ENCODE data around the gene FBXL20. TPM values are rescaled to one million over a fixed set of nuclear protein-coding genes. Genes with fewer than 3 reads are reported as not detected.

Gene FBXL20
- total and polyA plus RNA-seq, 9 of the 15 experiments (the other 6 are each of a cell fraction or from before 2014, with no cell fraction given): 1.8 to 15.1 (median 5.6) TPM

- no peaks in the 10 kb centered on the region for H3K9me1 ChIP-seq (ENCODE audit: control insufficient read depth, insufficient read depth, low read length)
- intact Hi-C loops (cut with micrococcal nuclease) (no loop called here), in situ Hi-C loops (cut with MboI) (no loop called here)
- POLR2A ChIA-PET: interaction anchor here (1.0 kb wide), 1 partner anchor 20 kb away, joined by 3 read pairs; no protein-coding TSS in a partner anchor
- DNase-seq (ENCODE audit: extremely low read depth in 1 of 4, low spot score in 3 of 4) (no peak), FAIRE-seq (no peak), ATAC-seq (no peak)
- H3K79me2 ChIP-seq (ENCODE audit: control insufficient read depth, insufficient read depth, low read length): no peaks in the 10 kb centered on the region
- CTCF ChIA-PET (ENCODE audit: low intra/inter-chr PET ratio): no interaction called here
- H3K9me3 ChIP-seq (replicated peaks; ENCODE audit: control insufficient read depth, insufficient read depth, low read depth, low read length): no peaks in the 10 kb centered on the region
- no peak overlapping the region; a peak in 1 of 4 replicates for H3K9ac ChIP-seq (ENCODE audit: insufficient read depth in 1 of 2, low read depth in 2 of 2, low read length in 2 of 2)
- peaks cover 0 to 24% of the 10 kb centered on the region in 2 experiments; a peak in 3 of 5 replicates for H3K4me1 ChIP-seq (replicated peaks in 1 of 2; ENCODE audit: control insufficient read depth in 2 of 2, insufficient read depth in 2 of 2, low read length in 2 of 2)
- no peak overlapping the region for H3K4me3 ChIP-seq
- no peak overlapping the region for H3K27ac ChIP-seq (ENCODE audit: extremely low read depth, low read depth, low read length)
- no peak for TF ChIP-seq MXD1 (CRISPR knock-in tag; IDR thresholded peaks at IDR 0.05; ENCODE audit: borderline replicate concordance, poor library complexity, severe bottlenecking)
- no peak for TF ChIP-seq MXI1 (IDR thresholded peaks at IDR 0.05; ENCODE audit: low read depth, low read length)
- TF ChIP-seq ESRRA (IDR thresholded peaks at IDR 0.05; ENCODE audit: borderline replicate concordance, low read depth): peak; percentile 70; the same call in 1 of the 2 replicates
- H3K36me3 ChIP-seq (ENCODE audit: control insufficient read depth, insufficient read depth, low read length): no peaks in the 10 kb centered on the region
- 20% methylated on average over 27 of the region's 33 CpGs for WGBS (ENCODE audit: insufficient coverage, low coverage, missing lambda C conversion rate)
- H2AFZ ChIP-seq (ENCODE audit: low read depth, low read length): no peak overlapping the region
- peaks cover 11 to 45% of the 10 kb centered on the region in 2 experiments; a peak in 4 of 5 replicates for H3K27me3 ChIP-seq (ENCODE audit: control insufficient read depth in 2 of 2, insufficient read depth in 2 of 2, low read length in 2 of 2)
- no TSS peak for BruUV-seq (replicated peaks)
- H3K4me2 ChIP-seq (ENCODE audit: insufficient read depth, low read length): no peak overlapping the region
- H4K20me1 ChIP-seq (replicated peaks; ENCODE audit: control insufficient read depth, insufficient read depth, low read length): no peaks in the 10 kb centered on the region
Measured at GRCh38 chr17:39223907-39224777, 177.3 kb downstream of the FBXL20 start.
